NCI-H82 treated with DMSO at 0.1 percent for 48 hours (cell line): ENCODE results near the gene SYP.
"Not testable (repeated sequence)": the region's sequence is repeated elsewhere in the genome, so short reads cannot be mapped to it uniquely, and the experiment has no call there.

Experiments
- DNase-seq: peaks from one replicate; lab custom pipeline; 2025; ENCODE audit not compliant: unreplicated experiment; lab: John Stamatoyannopoulos, UW

Gene SYP

DNA sequence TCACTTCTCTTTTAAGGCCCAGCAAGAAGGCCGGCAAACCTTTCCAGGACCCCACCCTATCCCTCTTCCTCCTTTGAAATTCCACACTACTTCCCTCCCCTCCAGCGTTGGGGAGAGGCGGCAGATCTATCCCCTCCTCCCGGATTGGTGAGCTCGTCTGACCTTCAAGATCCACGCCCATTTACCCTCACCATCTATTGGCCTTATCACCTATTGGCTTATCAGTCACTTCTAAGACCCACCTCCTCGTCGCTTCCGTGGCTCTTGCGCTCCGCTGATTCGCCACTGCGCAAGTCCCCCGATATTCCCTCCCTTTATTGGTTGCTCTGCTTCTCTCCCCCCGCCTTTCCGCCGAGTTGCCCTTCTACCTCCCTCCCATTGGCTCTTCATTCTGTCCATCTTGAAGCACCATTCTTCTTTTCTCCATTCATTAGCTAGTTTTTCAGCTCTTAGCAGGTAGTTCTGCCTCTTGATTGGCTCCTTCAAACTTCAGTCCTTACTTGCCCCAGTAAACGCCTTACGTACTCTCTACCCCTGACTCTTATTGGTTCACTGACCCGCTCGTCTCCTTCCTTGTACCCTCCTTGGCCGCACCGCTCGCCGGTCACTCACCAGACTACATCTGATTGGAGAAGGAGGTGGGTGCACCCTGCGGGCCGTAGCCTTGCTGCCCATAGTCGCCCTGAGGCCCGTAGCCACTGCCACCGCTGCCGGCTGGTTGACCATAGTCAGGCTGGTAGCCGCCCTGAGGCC is 9.0 kb downstream of the SYP start:
- no peak for DNase-seq

DNA sequence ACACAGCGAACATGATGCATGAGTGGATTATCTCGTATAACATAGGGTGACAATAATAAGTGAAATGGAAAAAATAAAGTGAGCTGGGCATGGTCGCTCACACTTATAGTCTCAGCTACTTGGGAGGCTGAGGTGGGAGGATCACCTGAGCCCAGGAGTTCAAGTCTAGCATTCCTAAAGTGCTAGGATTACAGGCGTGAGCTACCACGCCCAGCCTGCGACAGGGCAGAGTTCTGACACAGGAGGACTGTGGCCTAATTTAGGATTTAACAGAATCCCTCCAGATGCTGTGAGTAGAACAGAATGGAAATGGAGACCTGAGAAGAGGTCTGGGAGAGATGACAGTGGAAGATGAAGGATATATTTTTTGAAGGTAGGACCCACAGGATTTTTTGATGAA is 10.4 kb downstream of the SYP start:
- DNase-seq = no peak

DNA sequence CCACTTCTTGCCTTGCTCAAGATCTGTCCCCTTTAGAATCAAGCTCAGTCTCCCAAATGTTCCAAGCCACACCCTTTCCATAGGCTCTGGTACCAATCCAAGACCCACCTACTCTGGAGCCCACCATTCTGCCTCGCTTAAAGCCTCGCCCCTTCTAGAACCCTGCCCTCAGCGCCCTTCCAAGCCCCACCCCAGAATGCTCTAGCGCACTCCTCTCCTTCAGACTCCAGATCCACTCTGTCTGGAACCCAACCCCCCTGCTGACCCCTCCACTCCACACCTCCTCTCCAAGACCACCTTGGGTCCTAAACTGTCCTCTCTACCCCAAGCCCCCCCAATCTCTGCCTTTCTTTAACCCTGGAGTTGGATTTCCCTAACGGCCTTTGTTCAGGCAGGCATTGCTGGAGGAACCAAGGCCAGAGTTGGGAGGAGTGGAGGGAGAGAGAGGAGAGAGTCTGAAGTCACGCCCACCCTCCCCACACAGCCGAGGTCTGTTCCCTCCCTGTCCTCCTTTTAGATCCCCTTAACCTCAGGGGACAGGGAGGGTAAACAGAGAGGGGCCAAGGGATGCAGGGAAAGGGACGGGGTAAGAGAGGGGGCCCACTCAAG is 11.4 kb downstream of the SYP start:
- DNase-seq = no peak

DNA sequence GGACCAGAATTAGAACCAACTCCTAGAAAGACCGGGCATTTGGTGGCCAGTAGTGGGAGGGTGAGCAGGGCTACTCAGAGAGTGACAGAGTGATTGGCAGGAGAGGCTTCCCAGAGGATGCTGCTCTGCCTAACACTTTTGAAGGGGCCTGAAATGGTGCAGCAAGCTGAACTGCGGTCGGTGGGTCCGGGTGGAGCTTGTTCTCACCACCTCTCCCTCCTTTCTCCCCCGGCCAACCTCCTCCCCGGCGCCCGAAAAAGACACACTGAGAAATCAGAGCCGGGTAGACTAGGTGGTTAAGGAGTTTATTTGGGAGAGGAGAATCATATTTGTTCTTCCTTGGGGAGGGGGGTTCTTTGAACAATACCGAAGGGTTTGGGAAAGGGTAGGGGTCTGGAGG is 12.5 kb downstream of the SYP start:
- DNase-seq = no peak

DNA sequence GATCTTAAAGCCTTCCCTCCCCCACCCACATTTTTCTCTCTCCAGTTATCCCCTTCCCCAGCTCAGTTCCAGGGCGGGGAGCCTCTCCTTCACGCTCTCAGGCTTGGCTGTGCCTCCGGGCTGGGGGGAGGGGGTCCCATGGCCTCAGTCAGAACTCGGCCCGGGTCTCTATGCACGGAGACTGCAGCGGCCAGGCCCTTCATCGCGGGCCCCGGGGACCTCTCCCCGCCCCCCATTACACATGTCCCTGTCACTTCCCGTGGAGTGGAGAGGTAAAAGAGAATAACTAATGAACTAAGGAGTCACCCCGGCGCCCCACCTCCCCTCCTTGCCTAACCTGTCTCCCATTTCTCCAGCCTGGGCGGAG is 13.0 kb downstream of the SYP start:
- DNase-seq = no peak

DNA sequence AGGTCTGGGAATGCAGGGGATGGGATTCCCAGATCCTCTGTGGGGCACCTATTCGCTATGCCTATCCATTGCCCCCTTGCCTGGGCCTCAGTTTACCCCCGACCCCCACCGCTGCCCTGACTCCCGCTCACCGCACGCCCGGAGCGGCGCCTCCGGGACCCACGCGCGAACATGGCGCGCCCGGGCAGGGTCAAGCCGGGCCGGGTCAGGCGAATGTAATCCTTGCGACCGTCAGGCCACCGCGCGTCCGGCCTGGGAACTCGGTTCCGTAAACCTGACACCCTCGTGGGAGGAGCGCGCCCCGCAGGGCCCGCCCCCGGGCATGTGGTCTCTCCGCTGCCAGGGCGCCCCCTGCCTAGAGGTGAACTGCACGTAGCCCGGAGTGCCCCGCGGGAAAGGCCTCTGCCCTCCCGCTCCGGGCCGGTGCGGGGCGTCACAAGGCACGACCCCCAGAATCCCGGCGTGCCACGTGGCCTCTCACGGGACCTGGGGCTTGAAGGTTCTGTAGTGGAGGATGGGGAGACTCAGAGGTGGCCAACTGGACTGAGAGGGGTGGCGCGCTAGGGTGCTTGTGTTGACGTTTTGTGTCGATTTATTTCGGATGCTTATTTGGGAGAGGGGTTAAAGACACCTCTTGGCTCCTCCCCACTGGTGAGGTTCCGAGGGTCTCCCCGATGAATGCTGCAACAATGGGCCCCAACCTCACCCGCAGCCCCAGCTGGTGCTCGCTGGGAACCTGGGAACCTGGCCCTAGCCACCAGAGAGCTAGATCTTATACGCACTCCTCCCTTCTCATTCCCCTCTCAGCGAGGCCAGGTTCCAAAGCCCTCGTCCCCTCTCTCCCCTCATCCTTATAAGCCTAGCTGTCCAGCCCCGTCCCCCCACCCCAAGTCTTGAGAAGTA is 13.6 kb downstream of the SYP start, which contains the start of gene PRICKLE3:
Gene PRICKLE3 (minus strand): TSS at position 249 of the 903 bp plus-strand sequence. CDS start 76 bp downstream, at position 173.
- peak; percentile 58 for DNase-seq

DNA sequence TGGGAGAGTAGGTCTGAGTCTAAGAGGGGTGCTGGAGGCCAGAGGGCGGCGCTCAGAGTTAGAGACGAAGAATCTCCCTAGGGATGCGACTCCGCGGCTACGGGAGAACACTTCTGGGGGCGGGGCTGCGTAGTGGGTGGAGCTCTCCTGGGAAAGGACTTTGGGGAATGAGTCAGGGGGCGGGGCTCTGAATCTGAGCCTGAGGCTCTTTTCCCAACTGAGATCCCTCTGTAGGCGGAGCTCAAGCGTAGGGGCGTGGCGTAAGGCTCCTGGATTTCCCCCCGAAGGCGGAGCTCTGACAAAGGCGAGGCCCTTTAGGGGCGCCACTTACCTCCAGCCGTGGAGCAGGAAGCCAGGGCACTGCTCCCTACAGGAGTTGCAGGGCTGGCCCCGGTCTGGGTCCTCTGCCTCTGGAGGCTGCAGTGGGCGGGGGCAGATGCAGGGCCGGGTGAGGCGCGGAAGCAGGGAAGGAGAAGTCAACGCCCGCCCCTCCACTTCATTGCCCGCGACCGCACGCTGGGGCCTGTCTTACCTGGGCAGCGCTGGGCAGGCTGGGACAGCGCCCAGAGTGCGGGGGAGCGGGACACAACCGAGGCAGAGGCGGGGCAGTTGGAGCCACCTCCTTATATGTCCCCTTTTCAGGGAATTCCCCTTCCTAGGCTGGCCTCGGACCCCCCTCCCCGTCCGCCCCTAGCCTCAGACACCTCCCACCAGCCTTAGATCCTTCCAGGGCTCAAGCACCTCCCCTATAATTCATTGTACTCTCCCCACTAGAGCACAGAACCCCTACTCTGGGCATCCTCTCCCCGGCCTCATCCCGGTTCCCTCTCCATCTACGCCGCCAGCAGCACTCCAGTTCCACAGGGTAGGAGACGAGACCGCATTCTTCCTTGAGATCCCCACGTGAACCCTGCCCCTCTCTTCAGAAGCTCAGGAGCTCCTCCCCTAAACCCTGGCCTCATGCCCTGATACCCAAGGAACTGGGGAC is 15.4 kb downstream of the SYP start:
- peak; percentile 92 for DNase-seq

DNA sequence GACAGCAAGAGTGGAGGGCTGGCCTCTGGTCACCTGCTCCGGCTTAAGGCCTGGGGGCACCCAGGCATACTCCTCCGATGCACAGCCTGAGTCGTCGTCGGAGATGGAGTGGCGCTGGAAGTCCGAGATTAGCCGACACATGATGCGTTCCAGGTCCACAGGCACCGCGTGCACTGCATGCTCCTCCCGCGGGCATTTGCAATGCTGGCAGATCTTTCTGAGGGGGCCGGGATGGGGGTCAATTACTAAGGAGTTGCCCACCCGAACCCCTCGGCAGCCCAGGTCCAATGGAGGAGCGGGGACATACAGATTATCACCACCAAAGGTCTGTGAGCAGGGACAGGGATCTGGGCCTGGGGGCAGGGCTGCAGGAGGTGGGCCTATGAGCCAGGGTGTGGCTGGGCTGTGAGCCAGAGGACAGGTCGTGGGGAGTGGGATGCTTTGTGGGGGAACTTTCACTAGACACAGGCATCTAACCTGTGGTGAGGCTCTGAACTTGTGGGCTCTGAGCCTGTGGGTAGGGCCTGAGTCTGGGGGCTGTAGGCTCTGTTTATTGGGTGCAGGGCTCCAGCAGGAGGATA is 16.2 kb downstream of the SYP start:
- no peak for DNase-seq

DNA sequence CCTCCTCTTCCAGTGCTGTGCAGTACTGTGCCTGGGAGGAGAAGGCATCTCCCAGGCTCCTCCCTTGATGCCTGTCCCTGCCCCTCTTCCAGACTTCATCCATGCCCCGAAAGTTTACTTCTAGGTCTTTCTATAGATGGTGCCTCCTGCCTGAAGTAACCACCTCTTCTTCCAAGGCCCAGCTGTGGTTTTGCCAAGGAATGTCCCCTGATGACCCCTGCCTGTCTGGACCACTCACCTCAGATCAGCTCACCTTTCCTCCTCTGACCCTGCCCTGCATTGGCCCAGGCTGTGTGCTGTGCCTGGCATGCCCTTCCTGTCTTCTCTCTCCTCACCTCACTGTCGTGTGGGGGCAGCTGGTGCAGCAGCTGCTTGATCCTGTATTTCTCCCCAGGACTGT is 20.6 kb downstream of the SYP start:
- no peak for DNase-seq

DNA sequence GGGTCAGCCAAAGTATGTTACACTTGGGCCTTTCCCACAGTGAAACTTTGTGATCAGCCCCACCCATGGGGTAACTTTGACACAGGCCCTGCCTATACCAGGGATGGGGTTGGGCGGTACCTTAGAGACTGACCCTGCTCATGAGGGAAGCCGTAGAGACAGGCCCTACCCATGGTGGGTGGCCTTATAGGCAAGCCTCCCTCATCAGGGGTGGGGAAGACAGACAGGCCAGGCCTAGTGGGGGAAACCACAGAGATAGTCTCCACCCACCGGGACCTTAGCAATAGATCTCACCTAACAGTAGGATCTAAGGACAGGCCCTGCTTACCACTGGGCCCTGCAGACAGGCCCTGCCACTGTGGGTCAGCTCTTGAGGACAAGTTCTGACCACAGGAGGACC is 21.5 kb downstream of the SYP start:
- no peak for DNase-seq

DNA sequence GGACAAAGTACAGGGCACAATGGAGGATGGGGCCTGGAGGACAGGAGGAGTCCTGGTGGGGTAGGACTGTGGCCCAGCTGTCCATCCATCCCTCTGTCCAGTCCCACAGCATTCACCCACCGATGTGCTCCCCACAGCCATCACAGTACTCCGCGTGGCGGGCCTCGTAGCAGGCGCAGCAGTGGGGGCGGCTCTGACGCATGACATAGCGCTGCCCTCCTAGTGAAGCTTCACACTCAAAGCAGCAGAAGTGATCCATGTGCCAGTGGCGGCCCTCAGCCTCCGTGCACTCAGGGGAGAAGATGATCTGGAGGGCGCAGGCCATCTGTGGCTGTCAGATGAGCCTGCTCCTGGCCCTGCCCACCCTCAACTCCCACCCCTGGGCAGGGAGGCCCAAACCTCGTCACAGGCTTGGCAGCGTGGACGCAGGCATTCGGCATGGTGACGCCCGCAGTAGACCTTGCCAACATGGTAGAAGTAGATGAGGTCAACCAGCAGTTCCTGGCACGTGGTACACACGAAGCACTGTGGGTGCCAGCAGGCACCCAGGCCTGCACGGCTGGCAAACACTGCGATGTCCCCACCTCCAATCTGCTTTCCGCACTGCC is 22.0 kb downstream of the SYP start:
- DNase-seq = no peak

DNA sequence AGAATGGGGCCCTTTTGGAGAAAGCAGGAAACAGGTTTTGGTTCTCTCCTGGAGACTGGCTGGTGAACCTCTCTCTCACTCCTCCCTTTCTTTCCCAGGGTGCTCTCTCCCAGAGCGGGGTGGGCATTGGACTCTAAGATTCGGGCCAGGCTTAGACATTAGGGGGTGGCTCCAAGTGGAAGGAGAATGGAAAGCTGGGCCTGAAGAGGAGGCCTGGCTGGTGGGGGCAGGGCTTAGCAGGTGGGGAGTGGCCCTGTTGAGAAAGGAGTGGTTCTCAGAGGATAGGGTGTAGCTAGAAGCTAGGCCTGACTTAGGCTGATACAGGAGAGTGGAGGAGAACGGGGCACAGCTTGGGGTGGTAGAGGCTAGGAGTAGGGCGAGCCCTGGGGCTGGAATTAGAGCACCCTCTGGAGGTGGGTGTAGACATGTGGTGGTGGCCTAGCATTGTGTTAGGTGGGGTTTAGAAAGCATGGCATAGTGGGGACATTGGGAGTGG is 22.6 kb downstream of the SYP start:
- DNase-seq = no peak

DNA sequence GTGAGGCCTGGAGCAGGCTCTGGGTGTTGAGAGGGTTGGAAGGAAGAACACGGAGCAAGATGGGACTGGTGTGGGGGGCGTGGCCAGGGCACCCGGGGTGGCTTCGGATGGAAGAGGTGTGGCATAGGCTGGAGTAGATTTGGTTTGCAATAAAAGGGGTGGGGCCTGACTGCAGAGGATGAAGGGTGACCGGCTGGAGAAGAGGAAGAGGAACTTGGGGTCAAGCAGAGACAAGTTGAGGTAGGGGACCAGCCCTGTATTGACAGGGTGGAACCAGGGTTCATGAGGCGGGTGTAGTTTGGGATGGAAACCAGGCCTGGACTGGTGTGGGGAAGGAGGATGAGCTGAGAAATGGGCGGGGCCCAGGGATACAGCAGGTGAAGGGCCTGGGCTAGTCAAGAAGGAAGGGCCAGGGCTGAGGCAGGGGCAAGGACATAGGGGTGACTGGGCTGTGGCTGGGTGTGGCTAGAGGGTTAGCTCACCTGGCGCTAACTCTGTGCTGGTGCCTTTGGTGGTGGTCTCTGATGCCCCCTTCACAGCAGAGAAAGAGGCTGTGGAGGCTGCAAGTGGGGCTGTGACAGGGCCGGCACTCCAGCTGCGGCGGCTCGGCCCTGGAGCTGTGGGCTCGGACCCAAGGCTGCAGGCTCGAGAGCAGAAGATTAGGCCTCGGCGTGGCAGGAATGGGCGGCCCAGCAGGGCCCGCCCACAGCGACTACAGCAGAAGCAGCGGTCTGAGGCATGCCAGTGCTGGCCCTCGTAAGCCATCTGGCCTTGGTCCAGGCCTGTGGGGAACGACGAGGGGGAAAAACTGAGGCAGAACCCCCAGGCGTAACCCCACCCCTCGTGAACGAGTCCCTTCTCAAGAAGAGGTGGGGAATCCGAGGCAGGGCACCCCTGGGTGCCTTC is 23.3 kb downstream of the SYP start:
- no peak for DNase-seq

DNA sequence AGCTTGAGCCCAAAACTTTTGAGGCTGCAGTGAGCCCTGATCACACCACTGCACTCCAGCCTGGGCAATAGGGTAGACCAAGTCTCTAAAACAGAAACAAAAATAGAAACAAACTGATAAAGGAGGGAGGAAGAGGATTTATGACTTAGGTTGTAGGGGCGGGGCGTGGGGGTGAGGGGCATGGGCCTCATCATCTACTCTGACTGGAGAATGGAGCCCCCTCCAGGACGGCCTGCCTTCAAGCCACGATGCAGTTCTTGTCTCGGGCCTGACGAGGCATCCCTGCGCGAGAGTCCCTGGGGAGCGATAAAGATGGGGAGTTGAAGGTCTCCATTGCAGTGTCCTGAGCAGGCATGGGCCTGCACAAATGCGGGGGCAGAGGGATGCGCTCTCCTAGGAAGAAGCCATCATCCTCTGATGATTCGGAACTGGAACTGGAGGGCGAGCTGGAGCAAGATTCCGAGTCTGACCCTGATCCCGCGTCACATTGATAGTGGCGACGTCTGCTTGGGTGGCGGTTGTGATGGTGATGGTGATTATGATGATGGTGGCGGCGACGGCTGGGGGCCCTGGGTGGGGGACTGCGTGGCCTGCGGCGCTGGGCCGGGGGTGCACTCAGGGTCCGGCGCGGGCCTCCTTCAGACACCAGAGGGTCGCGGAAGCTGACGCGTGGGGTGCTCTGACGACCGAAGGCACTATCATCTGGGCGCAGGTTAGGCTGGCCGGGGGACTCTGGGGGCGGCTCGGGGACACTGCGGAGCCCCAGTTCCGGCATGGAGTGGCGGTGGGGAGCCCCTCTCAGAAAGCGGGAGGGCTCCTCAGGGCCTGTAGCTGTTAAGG is 24.3 kb downstream of the SYP start:
- no peak for DNase-seq

DNA sequence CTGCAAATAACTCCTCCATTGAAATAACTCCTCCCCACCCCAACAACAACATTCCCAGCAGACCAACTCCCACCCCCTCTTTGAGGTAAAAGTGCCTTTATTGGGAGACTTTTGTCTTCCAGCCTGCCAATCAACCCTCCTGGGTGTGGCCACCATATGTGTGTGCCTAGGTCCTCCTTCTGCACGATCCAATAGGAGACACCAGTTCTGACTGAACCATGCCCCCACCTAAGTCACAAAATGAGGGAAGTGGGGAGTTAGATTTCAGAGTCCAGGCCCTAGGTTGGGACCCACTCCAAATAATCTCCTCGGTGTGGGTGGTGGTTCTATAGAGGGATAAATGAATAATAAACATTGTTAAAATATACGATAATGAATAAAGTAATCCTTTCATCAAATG is 25.3 kb downstream of the SYP start:
- no peak for DNase-seq

DNA sequence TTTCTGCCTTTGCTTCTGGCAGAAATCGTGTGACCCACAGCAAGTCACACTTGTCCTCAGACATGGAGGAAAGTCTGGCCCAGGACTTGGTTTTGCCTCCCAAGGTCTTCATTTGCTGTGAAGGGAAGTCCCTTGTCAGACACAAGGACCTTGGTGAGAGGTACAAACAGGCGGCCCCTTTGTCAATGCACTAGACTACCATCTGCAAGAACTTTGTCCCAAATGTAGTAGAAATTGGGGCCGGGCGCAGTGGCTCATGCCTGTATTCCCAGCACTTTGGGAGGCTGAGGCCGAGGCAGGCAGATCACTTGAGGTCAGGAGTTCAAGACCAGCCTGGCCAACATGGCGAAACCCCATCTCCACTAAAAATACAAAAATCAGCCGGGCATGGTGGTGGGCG is 26.4 kb downstream of the SYP start:
- not testable (repeated sequence) for DNase-seq

DNA sequence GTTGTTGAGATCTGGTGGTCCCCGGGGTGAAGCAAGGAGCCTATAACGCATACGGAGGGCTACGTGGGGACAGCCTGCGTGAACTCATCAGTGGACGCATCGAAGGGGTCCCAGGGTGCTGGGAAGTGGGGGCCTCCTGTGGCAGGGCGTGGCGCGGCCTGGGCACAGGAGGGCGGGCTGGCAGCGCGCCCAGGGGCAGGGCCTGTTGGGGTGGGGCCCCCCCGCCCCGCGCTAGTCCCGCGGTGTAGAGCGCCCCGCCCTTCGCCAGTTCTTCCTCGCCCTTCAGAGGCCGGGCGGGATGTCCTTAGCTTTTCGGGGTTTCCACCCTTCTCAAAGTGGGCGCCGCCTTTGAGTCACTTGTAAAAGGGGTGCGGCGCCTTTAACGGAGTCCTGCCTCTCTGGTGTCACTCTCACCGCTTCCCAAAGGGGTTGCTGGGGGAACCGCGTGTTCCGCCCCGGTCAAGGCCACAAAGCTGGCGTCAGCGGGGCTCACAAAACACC is 27.7 kb downstream of the SYP start:
- DNase-seq = no peak
